Endodermal cell (in vitro differentiated cells): ENCODE data around the gene FGF21. TPM values are rescaled to one million over a fixed set of nuclear protein-coding genes. Genes with fewer than 3 reads are reported as not detected.
A peak's percentile ranks its signal among the peaks of the same experiment; 100 is the strongest.

ENCODE experiments used
- DNase-seq: peaks from one replicate; pipeline ENCODE4 v3.0.0-alpha.2; 2017
- H3K27ac ChIP-seq: 2 replicates; pipeline ENCODE4 v1.5.1; 2013; ENCODE audit warnings: mild to moderate bottlenecking, low read depth, low read length, moderate library complexity
- H3K27me3 ChIP-seq: 2 replicates; pipeline ENCODE4 v1.6.1; 2013; ENCODE audit warnings: mild to moderate bottlenecking, low read length, moderate library complexity; ENCODE audit not compliant: insufficient read depth, control insufficient read depth, poor library complexity, severe bottlenecking
- H3K36me3 ChIP-seq: 2 replicates; pipeline ENCODE4 v1.7.0; 2013; ENCODE audit warnings: mild to moderate bottlenecking, low read length, moderate library complexity; ENCODE audit not compliant: control insufficient read depth, insufficient read depth
- H3K4me1 ChIP-seq: one replicate; pipeline ENCODE4 v1.7.0; 2013; ENCODE audit warnings: low read length; ENCODE audit not compliant: control insufficient read depth, insufficient read depth
- H3K4me3 ChIP-seq: 2 replicates; pipeline ENCODE4 v1.5.1; 2013; ENCODE audit warnings: mild to moderate bottlenecking, low read length, moderate library complexity
- H3K9ac ChIP-seq: 2 replicates; pipeline ENCODE4 v1.6.1; 2013; ENCODE audit warnings: mild to moderate bottlenecking, low read length, moderate library complexity; ENCODE audit not compliant: poor library complexity, severe bottlenecking; ENCODE audit errors: extremely low read depth
- H3K9me3 ChIP-seq: 2 replicates; pipeline ENCODE4 v1.6.1; 2013; ENCODE audit warnings: mild to moderate bottlenecking, low read length, moderate library complexity; ENCODE audit not compliant: control insufficient read depth
- H3K27ac Mint-ChIP-seq: 2 replicates; pipeline ENCODE4 v1.8.0; 2020; ENCODE audit warnings: mixed read lengths
- H3K27me3 Mint-ChIP-seq: 2 replicates; pipeline ENCODE4 v1.8.0; 2021; ENCODE audit warnings: mild to moderate bottlenecking, mixed read lengths; ENCODE audit not compliant: insufficient read depth
- H3K36me3 Mint-ChIP-seq: 2 replicates; pipeline ENCODE4 v1.8.0; 2020; ENCODE audit warnings: low read depth, mixed read lengths
- H3K4me1 Mint-ChIP-seq: 2 replicates; pipeline ENCODE4 v1.8.0; 2020; ENCODE audit warnings: mixed read lengths
- H3K4me3 Mint-ChIP-seq: 2 replicates; pipeline ENCODE4 v1.8.0; 2020; ENCODE audit warnings: mild to moderate bottlenecking, moderate library complexity, mixed read lengths
- H3K9me3 Mint-ChIP-seq: 2 replicates; pipeline ENCODE4 v1.8.0; 2020; ENCODE audit warnings: mild to moderate bottlenecking, mixed read lengths
- WGBS, 2 experiments: methylation state at CpG; one replicate each; pipeline versions ENCODE4 v1.1.5 to v1.1.7; 2013; ENCODE audit warnings: missing lambda C conversion rate in 2 of 2, mixed read lengths in 1 of 2; ENCODE audit not compliant: insufficient coverage in 1 of 2, insufficient read length in 1 of 2; 5-methylcytosine and 5-hydroxymethylcytosine counted together
- total RNA-seq, 2 donors: library from RNA; stranded (reverse); fragmentation: NEBNext Ultra II Directional in 1 of 2; extraction: Animal tissue kit (Norgen Biotek cat#: 25700) in 1 of 2; gene quantifications; 2 replicates in 1 of 2; 3 replicates in 1 of 2; pipeline ENCODE4 v1.2.1, GENCODE V29; 2021
- TF ChIP-seq, protein P1 (sequence below): fragments of 200-600 bp; sonication (generic); conservative IDR thresholded peaks from 2 replicates; pipeline ENCODE4 v1.5.0; 2021; ENCODE audit warnings: antibody characterized with exemption, mild to moderate bottlenecking

Gene FGF21
- total RNA-seq, 2 donors from 2014 or later: not detected

DNA sequence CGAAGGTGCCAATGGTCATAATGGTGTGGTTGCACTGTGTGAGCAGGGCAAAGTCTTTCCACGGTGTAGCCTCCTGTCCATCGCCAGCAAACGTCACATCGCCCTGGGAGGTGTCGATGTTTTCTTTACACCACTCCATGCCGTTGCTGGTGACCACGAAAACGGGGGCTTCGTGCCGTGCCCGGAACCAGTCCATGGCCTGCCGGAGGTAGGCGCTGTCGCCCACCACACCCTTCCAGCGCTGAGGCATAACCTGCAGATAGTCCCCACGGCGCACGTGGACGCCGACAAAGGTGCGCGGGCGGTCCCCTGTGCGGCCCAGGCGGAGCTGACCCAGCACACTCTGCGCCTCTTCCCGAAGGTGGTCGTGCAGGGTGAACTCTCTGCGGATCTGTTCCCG lies 5.0 kb upstream of the FGF21 start:
- no peaks in the 10 kb centered on the region for H3K4me1 ChIP-seq
- TF ChIP-seq, protein P1, sequence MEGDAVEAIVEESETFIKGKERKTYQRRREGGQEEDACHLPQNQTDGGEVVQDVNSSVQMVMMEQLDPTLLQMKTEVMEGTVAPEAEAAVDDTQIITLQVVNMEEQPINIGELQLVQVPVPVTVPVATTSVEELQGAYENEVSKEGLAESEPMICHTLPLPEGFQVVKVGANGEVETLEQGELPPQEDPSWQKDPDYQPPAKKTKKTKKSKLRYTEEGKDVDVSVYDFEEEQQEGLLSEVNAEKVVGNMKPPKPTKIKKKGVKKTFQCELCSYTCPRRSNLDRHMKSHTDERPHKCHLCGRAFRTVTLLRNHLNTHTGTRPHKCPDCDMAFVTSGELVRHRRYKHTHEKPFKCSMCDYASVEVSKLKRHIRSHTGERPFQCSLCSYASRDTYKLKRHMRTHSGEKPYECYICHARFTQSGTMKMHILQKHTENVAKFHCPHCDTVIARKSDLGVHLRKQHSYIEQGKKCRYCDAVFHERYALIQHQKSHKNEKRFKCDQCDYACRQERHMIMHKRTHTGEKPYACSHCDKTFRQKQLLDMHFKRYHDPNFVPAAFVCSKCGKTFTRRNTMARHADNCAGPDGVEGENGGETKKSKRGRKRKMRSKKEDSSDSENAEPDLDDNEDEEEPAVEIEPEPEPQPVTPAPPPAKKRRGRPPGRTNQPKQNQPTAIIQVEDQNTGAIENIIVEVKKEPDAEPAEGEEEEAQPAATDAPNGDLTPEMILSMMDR: no peak
- no peaks in the 10 kb centered on the region for H3K9me3 ChIP-seq
- Mint-ChIP-seq H3K36me3 (peaks cover 9% of the 10 kb centered on the region), H3K9me3 (no peaks in the 10 kb centered on the region), H3K27ac (no peak overlapping the region), H3K4me1 (peaks cover 20% of the 10 kb centered on the region), H3K4me3 (no peak overlapping the region), H3K27me3 (peaks cover 30% of the 10 kb centered on the region)
- 95 to 98% methylated on average over 31 of the region's 31 CpGs for WGBS, 2 experiments
- no peak overlapping the region for H3K9ac ChIP-seq
- DNase-seq: no peak
- peaks cover 10% of the 10 kb centered on the region for H3K36me3 ChIP-seq
- H3K27ac ChIP-seq: no peak overlapping the region
- peaks cover 14% of the 10 kb centered on the region for H3K27me3 ChIP-seq
- H3K4me3 ChIP-seq: no peak overlapping the region

DNA sequence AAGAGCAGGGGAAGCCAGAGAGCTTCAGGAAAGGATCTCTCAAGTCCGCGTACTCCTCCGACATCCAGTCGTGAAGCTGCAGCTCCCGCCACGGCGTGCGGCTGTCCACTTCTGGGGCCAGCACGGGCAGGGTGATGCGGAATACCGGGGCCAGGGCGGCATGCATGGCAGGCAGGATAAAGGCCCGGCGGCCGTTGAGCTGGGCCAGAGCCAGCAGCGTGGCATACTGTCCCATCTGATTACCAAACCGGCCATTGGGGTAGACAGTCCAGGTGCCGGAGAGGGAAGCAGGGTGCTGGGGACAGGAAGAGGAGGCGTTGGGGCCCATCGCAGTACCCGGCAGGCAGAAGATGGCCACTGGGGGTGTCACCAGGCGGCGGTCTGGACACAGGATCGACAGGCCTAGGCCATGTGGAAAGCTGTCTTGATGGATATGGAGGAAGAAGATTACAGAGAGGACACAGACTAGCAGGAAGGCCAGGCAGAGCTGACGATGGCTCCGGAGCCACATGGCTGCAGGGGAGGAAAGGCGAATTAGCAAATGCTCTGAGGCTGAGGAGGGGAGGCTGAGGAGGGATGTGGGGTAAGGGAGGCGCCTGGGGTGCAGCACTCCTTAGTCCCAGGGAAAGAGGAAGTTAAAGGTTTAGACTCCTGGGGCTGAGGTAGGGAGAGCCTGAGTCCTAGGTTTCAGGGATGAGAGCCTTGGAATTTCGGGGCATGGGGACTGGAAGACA lies 4.4 kb upstream of the FGF21 start:
- WGBS, 2 experiments: 95 to 96% methylated on average over 26 to 29 of the region's 29 CpGs

DNA sequence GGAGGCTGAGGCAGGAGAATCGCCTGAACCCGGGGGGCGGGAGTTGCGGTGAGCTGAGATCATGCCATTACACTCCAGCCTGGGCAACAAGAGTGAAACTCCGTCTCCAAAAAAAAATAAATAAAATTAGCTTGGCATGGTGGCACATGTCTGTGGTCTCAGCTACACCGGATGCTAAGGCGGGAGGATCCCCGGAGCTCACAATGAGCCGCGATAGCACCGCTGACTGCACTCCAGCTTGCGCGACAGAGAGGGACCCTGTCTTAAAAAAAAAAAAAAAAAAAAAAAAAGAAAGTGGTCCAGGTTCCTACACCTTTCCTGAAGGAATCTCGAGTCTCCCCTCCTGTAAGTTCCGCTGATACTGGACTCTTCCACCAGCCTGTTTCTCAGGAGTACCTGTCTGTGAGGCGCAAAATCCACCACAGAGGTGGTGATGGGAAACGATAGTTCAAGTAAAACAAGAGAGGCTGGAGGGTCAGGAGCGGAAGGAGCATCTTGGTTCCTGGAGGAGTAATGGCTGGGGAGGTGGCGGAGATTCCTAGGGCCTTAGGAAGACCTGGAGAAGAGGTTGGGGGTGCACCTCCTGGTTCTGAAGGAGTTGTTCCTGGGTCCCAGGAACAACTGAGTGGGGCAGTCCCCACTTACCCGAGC lies 3.4 kb upstream of the FGF21 start:
- no peaks in the 10 kb centered on the region for H3K4me1 ChIP-seq
- peak overlapping the region; percentile 84 for H3K4me3 ChIP-seq
- H3K36me3 Mint-ChIP-seq: peaks cover 9% of the 10 kb centered on the region
- peaks cover 10% of the 10 kb centered on the region for H3K36me3 ChIP-seq
- WGBS, 2 experiments: 30 to 56% methylated on average over 13 to 20 of the region's 20 CpGs
- H3K27me3 Mint-ChIP-seq: peaks cover 26% of the 10 kb centered on the region
- H3K27me3 ChIP-seq: peaks cover 14% of the 10 kb centered on the region
- DNase-seq: no peak
- no peaks in the 10 kb centered on the region for H3K9me3 ChIP-seq
- peak overlapping the region; percentile 82 for H3K27ac Mint-ChIP-seq
- peaks cover 13% of the 10 kb centered on the region for H3K4me1 Mint-ChIP-seq
- TF ChIP-seq, protein P1: no peak
- peak overlapping the region; percentile 22 for H3K9ac ChIP-seq
- H3K27ac ChIP-seq: no peak overlapping the region
- H3K9me3 Mint-ChIP-seq: no peaks in the 10 kb centered on the region
- peak overlapping the region; percentile 81 for H3K4me3 Mint-ChIP-seq

More for the DNA sequence above, 4.4 kb upstream of the FGF21 start:
- Histone ChIP-seq H3K9ac (no peak overlapping the region), H3K4me3 (no peak overlapping the region), H3K9me3 (no peaks in the 10 kb centered on the region), H3K36me3 (peaks cover 10% of the 10 kb centered on the region), H3K27me3 (peaks cover 14% of the 10 kb centered on the region), H3K27ac (no peak overlapping the region), H3K4me1 (no peaks in the 10 kb centered on the region)
- H3K4me1 Mint-ChIP-seq: peaks cover 20% of the 10 kb centered on the region
- no peaks in the 10 kb centered on the region for H3K9me3 Mint-ChIP-seq
- H3K36me3 Mint-ChIP-seq: peaks cover 9% of the 10 kb centered on the region
- DNase-seq: peak; percentile 45
- peaks cover 31% of the 10 kb centered on the region for H3K27me3 Mint-ChIP-seq
- peak overlapping the region; percentile 81 for H3K4me3 Mint-ChIP-seq
- H3K27ac Mint-ChIP-seq: no peak overlapping the region
- TF ChIP-seq, protein P1: no peak
